Astrocyte (in vitro differentiated cells and primary cell): Measurements from ENCODE around the gene BOD1L1. TPM values are rescaled to one million over a fixed set of nuclear protein-coding genes. Genes with fewer than 3 reads are reported as not detected.

ENCODE experiments used
- DNase-seq: peaks from one replicate; pipeline ENCODE4 v3.0.0-alpha.2; 2010; ENCODE audit warnings: low read depth
- FAIRE-seq: peaks from 2 replicates; lab custom pipeline; 2011; peaks lifted over from hg19 to GRCh38; lab: Jason Lieb, UNC
- H2AFZ ChIP-seq: 2 replicates; pipeline ENCODE4 v1.6.0; 2012; ENCODE audit warnings: low read depth, low read length, inconsistent platforms
- H3K27ac ChIP-seq: 2 replicates; pipeline ENCODE4 v1.5.1; 2011; ENCODE audit warnings: low read depth, low read length, inconsistent platforms
- H3K27me3 ChIP-seq: 2 replicates; pipeline ENCODE4 v1.6.0; 2011; ENCODE audit warnings: low read length, inconsistent platforms; ENCODE audit not compliant: insufficient read depth
- H3K36me3 ChIP-seq: 2 replicates; pipeline ENCODE4 v1.5.1; 2011; ENCODE audit warnings: low read length, inconsistent platforms; ENCODE audit not compliant: insufficient read depth
- H3K4me1 ChIP-seq: 2 replicates; pipeline ENCODE4 v1.5.1; 2011; ENCODE audit warnings: low read length, inconsistent platforms; ENCODE audit not compliant: insufficient read depth
- H3K4me2 ChIP-seq: 2 replicates; pipeline ENCODE4 v1.6.0; 2012; ENCODE audit warnings: low read length, inconsistent platforms
- H3K4me3 ChIP-seq: 2 replicates; pipeline ENCODE4 v1.5.1; 2011; ENCODE audit warnings: low read depth, mild to moderate bottlenecking, low read length, inconsistent platforms; ENCODE audit not compliant: insufficient read depth
- H3K79me2 ChIP-seq: 2 replicates; pipeline ENCODE4 v1.6.0; 2012; ENCODE audit warnings: mild to moderate bottlenecking, low read length, inconsistent platforms; ENCODE audit not compliant: insufficient read depth
- H3K9ac ChIP-seq: 2 replicates; pipeline ENCODE4 v1.6.0; 2012; ENCODE audit warnings: mild to moderate bottlenecking, low read length, inconsistent platforms
- H3K9me3 ChIP-seq: 2 replicates; pipeline ENCODE4 v1.5.1; 2012; ENCODE audit warnings: low read depth, mild to moderate bottlenecking, low read length, inconsistent platforms; ENCODE audit not compliant: insufficient read depth
- H4K20me1 ChIP-seq: 2 replicates; pipeline ENCODE4 v1.6.0; 2012; ENCODE audit warnings: low read length, inconsistent platforms; ENCODE audit not compliant: insufficient read depth
- H3K27ac Mint-ChIP-seq: one replicate; pipeline ENCODE4 v1.8.0; 2021; ENCODE audit warnings: mild to moderate bottlenecking, mixed read lengths; ENCODE audit not compliant: unreplicated experiment
- H3K27me3 Mint-ChIP-seq: one replicate; pipeline ENCODE4 v1.8.0; 2021; ENCODE audit warnings: low read depth, mixed read lengths; ENCODE audit not compliant: unreplicated experiment
- H3K36me3 Mint-ChIP-seq: one replicate; pipeline ENCODE4 v1.8.0; 2021; ENCODE audit warnings: low read depth, mixed read lengths; ENCODE audit not compliant: unreplicated experiment
- H3K4me1 Mint-ChIP-seq: one replicate; pipeline ENCODE4 v1.8.0; 2021; ENCODE audit warnings: low read depth, mixed read lengths; ENCODE audit not compliant: unreplicated experiment
- H3K4me3 Mint-ChIP-seq: one replicate; pipeline ENCODE4 v1.8.0; 2021; ENCODE audit warnings: mild to moderate bottlenecking, moderate library complexity, mixed read lengths; ENCODE audit not compliant: unreplicated experiment
- H3K9me3 Mint-ChIP-seq: one replicate; pipeline ENCODE4 v1.8.0; 2021; ENCODE audit warnings: mild to moderate bottlenecking, mixed read lengths; ENCODE audit not compliant: unreplicated experiment
- EZH2 ChIP-seq: IDR thresholded peaks from 2 replicates; pipeline ENCODE4 v1.6.1; 2012; ENCODE audit warnings: mild to moderate bottlenecking, low read length, inconsistent platforms; ENCODE audit not compliant: insufficient read depth
- total RNA-seq: library from RNA; stranded (reverse); gene quantifications from 2 replicates; pipeline ENCODE4 v1.2.1, GENCODE V29; 2021
- TF ChIP-seq, protein P1 (sequence below): IDR thresholded peaks from 2 replicates; pipeline ENCODE4 v1.5.1; 2011; ENCODE audit warnings: low read depth, mild to moderate bottlenecking, inconsistent platforms, low read length, moderate library complexity; ENCODE audit not compliant: insufficient read depth

BOD1L1 gene
- total RNA-seq, 1 donor from 2014 or later = 47.2 TPM

DNA sequence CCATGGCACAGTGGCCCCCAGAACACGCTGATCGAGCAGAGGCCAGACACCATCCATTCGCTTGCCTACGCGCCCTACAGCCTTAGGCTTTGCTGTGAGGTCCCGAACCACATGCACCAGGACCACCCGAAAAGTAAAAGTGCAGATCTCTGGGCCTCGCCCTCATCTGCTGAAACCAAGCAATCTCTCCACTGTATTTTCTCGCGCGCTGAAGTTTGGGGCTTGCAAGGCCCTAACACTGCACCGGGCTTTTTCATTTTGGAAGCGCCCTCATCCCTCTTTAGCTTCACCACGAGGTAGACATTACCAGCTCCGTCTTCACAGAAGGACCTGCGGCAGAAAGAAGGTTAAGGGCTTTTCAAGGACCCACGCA, 104.4 kb downstream of the BOD1L1 start:
- H3K4me1 Mint-ChIP-seq = no peaks in the 10 kb centered on the region
- H3K4me3 Mint-ChIP-seq = no peak overlapping the region
- peaks cover 12% of the 10 kb centered on the region for H3K9me3 ChIP-seq
- H3K27ac Mint-ChIP-seq = no peak overlapping the region
- FAIRE-seq = no peak
- H3K27ac ChIP-seq = no peak overlapping the region
- no peaks in the 10 kb centered on the region for H4K20me1 ChIP-seq
- H3K4me1 ChIP-seq = peaks cover 5% of the 10 kb centered on the region
- peak; percentile 48 for TF ChIP-seq EZH2
- TF ChIP-seq, protein P1, sequence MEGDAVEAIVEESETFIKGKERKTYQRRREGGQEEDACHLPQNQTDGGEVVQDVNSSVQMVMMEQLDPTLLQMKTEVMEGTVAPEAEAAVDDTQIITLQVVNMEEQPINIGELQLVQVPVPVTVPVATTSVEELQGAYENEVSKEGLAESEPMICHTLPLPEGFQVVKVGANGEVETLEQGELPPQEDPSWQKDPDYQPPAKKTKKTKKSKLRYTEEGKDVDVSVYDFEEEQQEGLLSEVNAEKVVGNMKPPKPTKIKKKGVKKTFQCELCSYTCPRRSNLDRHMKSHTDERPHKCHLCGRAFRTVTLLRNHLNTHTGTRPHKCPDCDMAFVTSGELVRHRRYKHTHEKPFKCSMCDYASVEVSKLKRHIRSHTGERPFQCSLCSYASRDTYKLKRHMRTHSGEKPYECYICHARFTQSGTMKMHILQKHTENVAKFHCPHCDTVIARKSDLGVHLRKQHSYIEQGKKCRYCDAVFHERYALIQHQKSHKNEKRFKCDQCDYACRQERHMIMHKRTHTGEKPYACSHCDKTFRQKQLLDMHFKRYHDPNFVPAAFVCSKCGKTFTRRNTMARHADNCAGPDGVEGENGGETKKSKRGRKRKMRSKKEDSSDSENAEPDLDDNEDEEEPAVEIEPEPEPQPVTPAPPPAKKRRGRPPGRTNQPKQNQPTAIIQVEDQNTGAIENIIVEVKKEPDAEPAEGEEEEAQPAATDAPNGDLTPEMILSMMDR = no peak
- no peak for DNase-seq
- H3K4me2 ChIP-seq = peak overlapping the region; percentile 64
- H3K9me3 Mint-ChIP-seq = peaks cover 6% of the 10 kb centered on the region
- no peak overlapping the region for H3K9ac ChIP-seq
- H3K27me3 ChIP-seq = peaks cover 78% of the 10 kb centered on the region
- no peaks in the 10 kb centered on the region for H3K79me2 ChIP-seq
- H3K4me3 ChIP-seq = no peak overlapping the region
- H3K36me3 ChIP-seq = no peaks in the 10 kb centered on the region
- peak overlapping the region; percentile 50 for H2AFZ ChIP-seq
- H3K36me3 Mint-ChIP-seq = no peaks in the 10 kb centered on the region
- peaks cover 7% of the 10 kb centered on the region for H3K27me3 Mint-ChIP-seq

DNA sequence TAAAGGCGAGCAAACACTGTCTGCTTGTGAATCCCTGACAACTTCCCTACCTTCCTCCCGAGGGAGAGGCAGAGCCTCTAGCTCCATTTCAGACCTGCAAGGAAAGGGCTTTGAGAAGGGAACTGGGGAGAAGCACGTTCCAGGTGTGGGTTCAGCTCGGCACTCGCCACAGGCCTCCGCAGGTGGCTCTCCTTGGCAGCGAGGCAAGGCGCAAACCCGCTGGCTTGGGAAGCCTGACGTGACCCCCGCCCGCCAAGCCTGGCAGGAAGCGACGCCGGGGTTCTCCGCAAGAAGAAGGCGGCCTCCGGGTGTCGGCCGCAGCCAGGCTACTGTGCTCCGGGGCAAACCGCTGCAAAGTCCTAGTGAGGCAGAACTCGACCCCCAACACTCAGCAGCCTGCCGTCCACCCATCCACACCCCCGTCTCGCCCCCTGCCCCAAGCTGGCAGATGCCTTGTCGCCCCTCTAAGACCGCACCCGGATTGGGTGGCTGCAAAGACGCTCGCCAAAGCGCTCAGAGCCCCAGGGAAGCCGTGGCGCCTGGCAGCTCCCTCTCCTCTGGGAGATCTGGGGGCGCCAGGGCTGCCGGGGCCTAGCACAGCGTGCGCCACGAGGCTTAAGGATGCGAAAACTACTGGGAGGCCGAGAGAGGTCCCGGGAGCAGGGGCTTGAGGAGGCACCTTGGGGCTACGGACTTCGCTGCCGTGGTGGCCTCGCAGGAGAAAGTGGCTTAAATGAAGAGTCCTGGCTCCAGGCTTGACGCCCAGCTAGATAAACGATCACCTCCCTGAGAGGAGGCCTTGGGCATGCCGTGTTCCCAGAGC, 105.0 kb downstream of the BOD1L1 start:
- Mint-ChIP-seq H3K36me3 (no peaks in the 10 kb centered on the region), H3K27me3 (peaks cover 7% of the 10 kb centered on the region), H3K9me3 (peaks cover 6% of the 10 kb centered on the region), H3K27ac (no peak overlapping the region), H3K4me3 (no peak overlapping the region), H3K4me1 (no peaks in the 10 kb centered on the region)
- Histone ChIP-seq H3K79me2 (no peaks in the 10 kb centered on the region), H3K4me3 (no peak overlapping the region), H4K20me1 (no peaks in the 10 kb centered on the region), H3K4me2 (peak overlapping the region; percentile 64), H3K36me3 (no peaks in the 10 kb centered on the region), H3K9ac (no peak overlapping the region), H2AFZ (peak overlapping the region; percentile 50), H3K27me3 (peaks cover 77% of the 10 kb centered on the region), H3K9me3 (peaks cover 12% of the 10 kb centered on the region), H3K27ac (no peak overlapping the region), H3K4me1 (peaks cover 5% of the 10 kb centered on the region)
- FAIRE-seq (no peak), DNase-seq (no peak)
- TF ChIP-seq, protein P1 = no peak
- TF ChIP-seq EZH2 = peak; percentile 51

DNA sequence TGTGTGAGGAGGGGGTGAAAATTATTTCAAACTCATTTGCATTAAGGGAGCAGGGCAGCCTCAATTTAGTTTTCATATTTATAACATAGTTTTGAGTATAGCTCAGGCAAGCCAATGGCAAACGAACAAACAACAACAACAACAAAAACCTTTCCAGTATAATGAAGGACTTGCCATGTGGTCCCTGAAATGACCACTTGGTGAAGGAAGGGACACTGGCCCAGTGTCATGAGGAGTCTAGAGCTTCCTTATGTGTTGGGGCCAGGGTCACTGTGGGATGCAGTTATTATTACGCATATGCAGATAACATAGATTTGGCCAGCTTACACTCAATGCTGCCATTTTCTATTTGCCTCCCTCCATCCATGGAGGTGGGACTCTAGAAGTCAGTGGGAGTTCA, 106.5 kb downstream of the BOD1L1 start:
- H3K4me1 Mint-ChIP-seq = no peaks in the 10 kb centered on the region

More for the DNA sequence above, 106.5 kb downstream of the BOD1L1 start:
- H3K9me3 Mint-ChIP-seq = peaks cover 6% of the 10 kb centered on the region
- H3K27ac Mint-ChIP-seq = no peak overlapping the region
- peaks cover 2% of the 10 kb centered on the region for H3K27me3 Mint-ChIP-seq
- H3K4me2 ChIP-seq = no peak overlapping the region
- no peaks in the 10 kb centered on the region for H3K36me3 Mint-ChIP-seq
- H3K9ac ChIP-seq = no peak overlapping the region
- peaks cover 65% of the 10 kb centered on the region for H3K27me3 ChIP-seq
- H3K36me3 ChIP-seq = no peaks in the 10 kb centered on the region
- DNase-seq (no peak), FAIRE-seq (no peak)
- H3K27ac ChIP-seq = no peak overlapping the region
- TF ChIP-seq EZH2 = no peak
- TF ChIP-seq, protein P1 = no peak
- H3K9me3 ChIP-seq = peaks cover 12% of the 10 kb centered on the region
- no peak overlapping the region for H3K4me3 Mint-ChIP-seq
- H3K4me1 ChIP-seq = peaks cover 5% of the 10 kb centered on the region
- H4K20me1 ChIP-seq = no peaks in the 10 kb centered on the region
- no peak overlapping the region for H3K4me3 ChIP-seq
- H2AFZ ChIP-seq = no peak overlapping the region
- H3K79me2 ChIP-seq = no peaks in the 10 kb centered on the region
